ENCODE results near the gene ARHGAP33. TPM values are rescaled to one million over a fixed set of nuclear protein-coding genes. Genes with fewer than 3 reads are reported as not detected.

ARHGAP33 gene
- total RNA-seq, 1 experiment from 2014 or later = 3.7 TPM

DNA sequence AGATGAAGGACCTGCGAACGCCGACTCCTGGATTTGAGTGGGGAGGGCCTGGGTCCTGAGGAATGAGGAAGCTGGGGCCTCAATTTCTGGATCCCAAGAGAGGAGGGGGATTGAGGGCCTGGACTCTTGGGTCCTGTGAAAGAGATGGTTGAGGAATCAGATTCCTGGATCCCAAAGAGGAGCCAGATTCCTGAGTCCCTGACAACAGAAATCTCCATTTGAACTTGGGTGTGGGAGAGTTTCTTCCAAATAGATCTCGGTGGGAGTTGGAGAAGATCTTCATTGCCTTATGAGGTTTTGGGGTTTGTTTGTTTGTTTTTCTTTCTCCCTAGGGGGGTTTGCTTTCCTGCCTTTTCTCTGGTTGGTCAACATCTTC lies 29.3 kb upstream of the ARHGAP33 start:
- Histone ChIP-seq H3K27ac (no peak overlapping the region; the same call in 1 of the 2 replicates), H3K27me3 (replicated peaks) (no peaks in the 10 kb centered on the region), H3K4me1 (replicated peaks) (peaks cover 12% of the 10 kb centered on the region), H3K36me3 (no peaks in the 10 kb centered on the region), H3K4me3 (peak overlapping the region; percentile 54), H3K9me3 (replicated peaks) (no peaks in the 10 kb centered on the region)
- no peak for DNase-seq (ENCODE audit: low read depth in 1 of 2, low spot score in 2 of 2)

DNA sequence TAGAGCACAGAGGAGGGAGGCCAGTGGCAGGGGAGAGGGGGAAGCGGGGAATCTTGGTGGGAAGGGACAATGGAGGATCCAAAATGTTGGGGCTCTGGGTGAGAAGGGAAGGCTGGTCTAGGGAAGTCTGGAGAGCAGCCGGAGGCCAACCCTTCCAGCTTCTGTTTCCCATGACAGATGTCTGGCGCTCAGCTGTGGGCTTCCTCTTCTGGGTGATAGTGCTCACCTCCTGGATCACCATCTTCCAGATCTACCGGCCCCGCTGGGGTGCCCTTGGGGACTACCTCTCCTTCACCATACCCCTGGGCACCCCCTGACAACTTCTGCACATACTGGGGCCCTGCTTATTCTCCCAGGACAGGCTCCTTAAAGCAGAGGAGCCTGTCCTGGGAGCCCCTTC lies 28.8 kb upstream of the ARHGAP33 start:
- DNase-seq (ENCODE audit: low read depth in 1 of 2, low spot score in 2 of 2) = no peak
- Histone ChIP-seq H3K27me3 (replicated peaks) (no peaks in the 10 kb centered on the region), H3K9me3 (replicated peaks) (no peaks in the 10 kb centered on the region), H3K36me3 (no peaks in the 10 kb centered on the region), H3K4me1 (replicated peaks) (peaks cover 11% of the 10 kb centered on the region), H3K27ac (no peak overlapping the region), H3K4me3 (peak overlapping the region; percentile 54)

GRCh38 chr19:35748106-35749020 lies 27.0 kb upstream of the ARHGAP33 start, which contains the start of gene LIN37:
Gene LIN37 (plus strand): TSS chr19:35748576. CDS start chr19:35748725, 149 bp downstream.
- H3K4me1 ChIP-seq (replicated peaks) = peaks cover 11% of the 10 kb centered on the region
- peak within 1 kb of the TSS; percentile 58 for H3K4me3 ChIP-seq
- H3K9me3 ChIP-seq (replicated peaks) = no peaks in the 10 kb centered on the region
- H3K36me3 ChIP-seq = peaks cover 14% of the 10 kb centered on the region
- DNase-seq (ENCODE audit: low read depth in 1 of 2, low spot score in 2 of 2) = peak; percentile 99
- H3K27ac ChIP-seq = 0 out of 2 replicates have a peak within 1 kb of the TSS, but pooled peaks have one; percentile 14
- H3K27me3 ChIP-seq (replicated peaks) = no peaks in the 10 kb centered on the region

DNA sequence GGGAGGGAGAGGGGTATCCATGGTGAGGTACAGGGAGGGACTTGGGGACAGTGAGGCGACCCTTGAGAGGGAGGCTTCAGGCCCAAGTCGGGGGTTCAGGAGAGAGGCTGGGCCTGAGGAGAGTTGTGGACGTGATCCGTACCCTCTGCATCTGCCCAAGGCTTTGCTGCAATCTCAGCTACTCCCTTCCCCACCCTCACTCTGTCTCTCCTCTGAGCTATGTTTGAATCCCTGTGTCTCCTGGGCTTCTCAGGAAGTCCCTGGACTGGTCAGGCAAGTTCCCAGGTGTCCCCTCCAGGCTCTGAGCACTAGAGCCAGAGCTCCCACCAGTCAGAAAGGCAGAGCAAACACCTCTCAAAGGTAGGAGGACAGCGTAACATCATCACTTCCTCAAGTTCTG lies 25.2 kb upstream of the ARHGAP33 start:
- Histone ChIP-seq H3K4me3 (no peak overlapping the region), H3K9me3 (replicated peaks) (no peaks in the 10 kb centered on the region), H3K27ac (no peak overlapping the region), H3K36me3 (peaks cover 24% of the 10 kb centered on the region), H3K4me1 (replicated peaks) (peaks cover 11% of the 10 kb centered on the region), H3K27me3 (replicated peaks) (no peaks in the 10 kb centered on the region)
- DNase-seq (ENCODE audit: low read depth in 1 of 2, low spot score in 2 of 2) = no peak

DNA sequence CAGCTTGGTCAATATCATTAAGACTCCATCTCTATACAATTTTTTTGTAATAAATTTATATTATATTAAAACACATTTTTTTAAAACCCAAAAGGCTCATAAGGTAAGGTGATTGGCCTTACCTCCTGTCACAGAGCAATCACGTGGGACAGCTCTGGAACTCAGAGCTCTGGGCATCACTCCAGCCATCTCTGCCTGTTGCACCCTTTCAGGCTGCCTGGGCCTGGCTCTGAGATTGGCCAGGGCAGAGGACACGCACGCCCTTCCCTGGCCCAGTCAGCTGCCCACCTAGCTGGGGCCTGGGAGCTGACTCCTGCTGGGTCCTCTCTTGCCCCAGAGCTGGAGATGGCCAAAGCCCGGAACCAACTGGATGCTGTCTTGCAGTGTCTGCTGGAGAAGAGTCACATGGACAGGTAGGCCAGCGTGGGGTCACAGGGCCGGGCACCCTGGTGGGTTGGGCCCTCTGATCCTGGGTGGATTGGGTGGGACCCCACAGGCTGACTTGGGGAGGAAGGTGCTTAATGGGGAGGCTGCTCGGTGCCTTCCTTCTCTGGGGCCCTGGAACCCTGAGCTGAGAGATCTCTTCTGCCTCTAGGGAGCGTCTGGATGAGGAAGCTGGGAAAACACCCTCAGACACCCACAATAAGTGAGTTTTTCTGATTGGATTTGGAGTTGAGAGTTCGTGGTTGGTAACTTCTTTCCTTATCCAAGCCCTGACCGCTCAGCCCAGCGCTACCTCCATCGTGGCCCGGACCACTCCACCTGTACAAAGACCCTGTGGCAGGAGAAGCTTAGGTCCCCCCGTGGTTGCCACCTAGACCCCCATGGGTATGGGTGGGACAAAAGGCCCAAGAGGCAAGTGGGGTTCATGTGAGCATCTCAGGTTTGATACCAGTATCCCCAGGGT lies 23.3 kb upstream of the ARHGAP33 start:
- no peaks in the 10 kb centered on the region for H3K9me3 ChIP-seq (replicated peaks)
- no peak overlapping the region for H3K27ac ChIP-seq
- H3K4me1 ChIP-seq (replicated peaks) = peaks cover 11% of the 10 kb centered on the region
- H3K4me3 ChIP-seq = no peak overlapping the region
- H3K27me3 ChIP-seq (replicated peaks) = no peaks in the 10 kb centered on the region
- H3K36me3 ChIP-seq = peaks cover 24% of the 10 kb centered on the region
- DNase-seq (ENCODE audit: low read depth in 1 of 2, low spot score in 2 of 2) = no peak

DNA sequence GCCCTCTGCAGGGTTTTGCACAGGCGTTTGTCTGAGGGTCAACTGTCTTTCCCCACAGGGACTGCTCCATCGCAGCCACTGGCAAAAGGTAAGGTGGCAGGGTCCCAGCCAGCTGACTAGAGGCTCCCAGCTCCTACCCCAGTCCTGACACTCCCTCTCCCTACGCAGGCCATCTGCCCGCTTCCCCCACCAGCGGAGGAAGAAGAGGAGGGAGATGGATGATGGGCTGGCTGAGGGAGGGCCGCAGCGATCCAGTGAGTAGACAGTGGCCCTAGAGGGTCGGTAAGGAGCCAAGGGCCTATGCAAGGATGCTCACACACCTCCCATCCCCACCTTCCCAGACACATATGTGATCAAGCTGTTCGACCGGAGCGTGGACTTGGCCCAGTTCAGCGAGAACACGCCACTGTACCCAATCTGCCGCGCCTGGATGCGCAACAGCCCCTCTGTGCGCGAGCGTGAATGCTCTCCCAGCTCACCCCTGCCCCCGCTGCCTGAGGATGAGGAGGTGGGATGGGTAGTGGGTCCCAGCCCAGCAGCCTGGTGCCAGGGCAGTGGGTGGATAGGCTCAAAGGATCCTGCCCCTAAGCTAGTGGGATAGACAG lies 22.5 kb upstream of the ARHGAP33 start:
- H3K27me3 ChIP-seq (replicated peaks) = no peaks in the 10 kb centered on the region
- H3K4me1 ChIP-seq (replicated peaks) = peaks cover 14% of the 10 kb centered on the region
- H3K9me3 ChIP-seq (replicated peaks) = no peaks in the 10 kb centered on the region
- no peak overlapping the region for H3K27ac ChIP-seq
- peak in 1 of 2 experiments; percentile 42 for DNase-seq (ENCODE audit: low read depth in 1 of 2, low spot score in 2 of 2)
- peaks cover 24% of the 10 kb centered on the region for H3K36me3 ChIP-seq
- no peak overlapping the region for H3K4me3 ChIP-seq

DNA sequence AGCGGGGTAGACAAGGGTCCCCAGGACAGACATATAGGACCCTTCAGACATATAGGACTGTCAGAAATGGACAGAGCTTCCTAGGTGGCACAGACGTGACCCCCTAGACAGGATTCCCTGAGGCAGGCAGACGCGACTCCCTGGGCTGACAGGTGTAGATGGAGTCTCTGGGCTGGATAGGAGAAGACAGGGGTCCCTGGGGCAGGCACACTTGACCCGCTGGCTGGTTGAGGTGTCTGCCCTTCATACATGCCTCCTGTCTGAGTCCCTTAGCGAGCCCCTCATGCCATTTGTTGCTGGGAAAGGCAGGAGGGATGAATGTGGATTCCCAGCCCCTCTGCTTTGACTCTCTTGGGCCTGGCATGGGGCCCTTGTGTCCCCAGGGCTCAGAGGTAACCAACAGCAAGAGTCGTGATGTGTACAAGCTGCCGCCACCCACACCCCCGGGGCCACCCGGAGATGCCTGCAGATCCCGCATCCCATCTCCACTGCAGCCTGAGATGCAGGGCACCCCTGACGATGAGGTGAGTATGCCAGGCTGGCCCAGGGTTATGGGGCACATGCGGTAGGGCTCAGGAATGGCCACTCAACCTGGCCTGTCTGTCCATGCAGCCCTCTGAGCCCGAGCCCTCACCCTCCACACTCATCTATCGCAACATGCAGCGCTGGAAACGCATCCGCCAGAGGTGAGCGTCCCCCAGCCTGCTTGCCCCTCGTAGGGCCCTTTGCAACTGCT lies 21.6 kb upstream of the ARHGAP33 start:
- no peak for DNase-seq (ENCODE audit: low read depth in 1 of 2, low spot score in 2 of 2)
- H3K27me3 ChIP-seq (replicated peaks) = no peaks in the 10 kb centered on the region
- no peak overlapping the region for H3K4me3 ChIP-seq
- no peak overlapping the region for H3K27ac ChIP-seq
- H3K9me3 ChIP-seq (replicated peaks) = no peaks in the 10 kb centered on the region
- H3K36me3 ChIP-seq = peaks cover 24% of the 10 kb centered on the region
- H3K4me1 ChIP-seq (replicated peaks) = peaks cover 15% of the 10 kb centered on the region

GRCh38 chr19:35754370-35755130 lies 20.8 kb upstream of the ARHGAP33 start:
- Histone ChIP-seq H3K27me3 (replicated peaks) (no peaks in the 10 kb centered on the region), H3K36me3 (peaks cover 24% of the 10 kb centered on the region), H3K4me3 (no peak overlapping the region), H3K9me3 (replicated peaks) (no peaks in the 10 kb centered on the region), H3K27ac (no peak overlapping the region), H3K4me1 (replicated peaks) (peaks cover 16% of the 10 kb centered on the region)
- no peak for DNase-seq (ENCODE audit: low read depth in 1 of 2, low spot score in 2 of 2)

DNA sequence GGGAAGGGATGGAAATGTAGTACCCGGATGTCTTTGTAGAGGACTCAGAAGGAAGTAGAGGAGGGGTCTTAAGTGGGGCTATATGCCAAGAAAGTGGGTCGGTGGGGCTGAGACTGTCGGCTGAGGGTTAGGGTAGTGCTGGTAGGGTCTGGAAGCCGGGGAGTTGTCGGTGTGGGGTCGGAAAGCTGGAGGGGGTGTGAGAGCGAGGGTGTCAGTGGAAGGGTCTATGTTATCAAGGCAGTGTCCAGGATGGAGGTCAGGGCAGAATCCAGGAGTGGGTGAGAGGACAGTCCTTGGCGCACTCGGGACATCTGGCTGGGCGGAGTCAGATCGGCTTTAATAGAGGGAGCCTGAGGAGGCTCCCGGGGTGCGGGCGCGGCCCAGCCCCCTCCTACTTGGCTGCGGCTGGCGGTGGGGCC lies 20.2 kb upstream of the ARHGAP33 start:
- Histone ChIP-seq H3K27ac (no peak overlapping the region), H3K9me3 (replicated peaks) (no peaks in the 10 kb centered on the region), H3K4me1 (replicated peaks) (peaks cover 16% of the 10 kb centered on the region), H3K27me3 (replicated peaks) (no peaks in the 10 kb centered on the region), H3K36me3 (peaks cover 28% of the 10 kb centered on the region), H3K4me3 (no peak overlapping the region)
- DNase-seq (ENCODE audit: low read depth in 1 of 2, low spot score in 2 of 2) = no peak

DNA sequence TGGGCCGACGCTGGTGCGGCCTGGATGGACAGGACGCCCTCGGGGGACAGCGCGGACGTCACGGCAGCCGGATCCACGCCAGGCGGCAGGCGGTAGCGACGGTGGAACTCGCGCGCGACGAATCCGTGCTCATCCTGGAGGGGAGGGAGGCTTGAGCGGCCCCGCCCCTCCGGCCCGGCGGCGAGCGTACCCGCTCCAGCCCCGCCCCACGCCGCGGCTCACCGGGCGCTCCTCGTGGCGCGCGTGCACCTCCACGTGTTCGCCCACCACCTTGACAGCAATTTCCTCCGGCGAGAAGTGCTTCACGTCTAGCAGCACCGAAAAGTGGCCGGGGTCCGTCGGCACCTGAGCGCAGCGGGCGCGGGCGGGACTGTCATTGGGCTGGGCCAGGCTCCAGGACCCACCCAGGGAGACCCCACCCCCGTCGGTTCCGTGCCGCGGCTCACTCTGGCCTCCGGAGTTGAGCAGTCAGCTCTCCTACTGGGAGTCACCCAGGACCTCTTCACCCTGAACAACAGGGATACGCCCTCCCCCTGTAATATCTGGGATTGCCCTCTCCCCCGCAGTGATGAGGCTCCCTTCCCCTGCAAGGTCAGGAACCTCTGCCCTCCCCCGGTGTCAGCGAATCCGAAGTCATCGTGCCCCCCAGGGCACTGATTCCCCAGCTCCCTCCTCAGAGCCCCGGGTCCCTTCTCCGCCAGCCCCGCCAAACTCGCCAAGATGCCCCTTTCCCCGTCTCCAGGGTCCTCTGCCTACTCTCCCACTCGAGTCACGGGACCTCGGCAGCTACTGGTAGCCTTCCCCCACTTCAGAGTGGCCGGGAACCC lies 19.6 kb upstream of the ARHGAP33 start:
- peak in 1 of 2 experiments; percentile 42 for DNase-seq (ENCODE audit: low read depth in 1 of 2, low spot score in 2 of 2)
- Histone ChIP-seq H3K36me3 (peaks cover 34% of the 10 kb centered on the region), H3K4me3 (no peak overlapping the region), H3K4me1 (replicated peaks) (peaks cover 16% of the 10 kb centered on the region), H3K9me3 (replicated peaks) (no peaks in the 10 kb centered on the region), H3K27ac (no peak overlapping the region), H3K27me3 (replicated peaks) (no peaks in the 10 kb centered on the region)

DNA sequence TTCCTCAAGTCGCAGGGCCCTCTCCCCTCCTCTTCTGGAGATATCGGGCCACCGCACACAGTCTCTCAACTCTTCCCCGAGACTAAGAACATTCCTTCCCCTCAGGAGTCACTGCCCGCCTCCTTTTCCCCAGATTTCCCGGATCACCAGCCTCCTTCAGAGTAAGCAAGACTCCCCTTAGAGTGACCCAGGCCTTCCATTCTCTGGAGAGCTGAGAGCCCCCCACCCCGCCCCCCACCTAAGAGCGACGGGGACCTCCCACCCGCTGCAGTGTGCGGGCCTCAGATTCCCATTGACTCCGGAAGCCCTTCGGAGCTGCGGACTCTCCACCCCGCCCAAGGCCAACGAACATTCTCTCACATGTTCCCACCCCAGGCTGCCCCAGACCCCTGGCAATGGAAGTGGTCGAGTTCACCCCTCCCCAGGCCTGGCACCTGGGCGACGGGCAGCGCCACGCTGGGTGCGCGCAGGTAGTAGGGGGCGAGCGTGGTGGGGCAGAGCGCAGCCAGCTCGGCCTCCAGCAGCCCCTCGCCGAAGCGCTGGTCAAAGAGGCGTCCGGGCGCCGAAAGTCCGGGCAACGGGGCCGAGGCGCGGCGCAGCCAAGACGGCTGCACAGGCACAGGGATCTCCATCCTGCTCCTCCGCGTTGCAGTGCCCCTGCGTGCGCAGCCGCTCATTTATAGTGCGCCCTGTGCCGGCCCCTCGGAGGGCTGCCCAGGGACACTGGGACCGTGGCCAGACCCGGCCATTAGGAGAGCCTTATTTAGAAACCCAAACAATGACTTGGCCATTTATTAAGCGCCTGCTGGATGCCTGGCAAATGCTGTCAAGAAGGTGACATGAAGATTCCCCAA lies 18.8 kb upstream of the ARHGAP33 start, which contains the start of gene HSPB6:
HSPB6 (minus strand) TSS at position 653 of the 854 bp plus-strand sequence; CDS start at position 632, 21 bp downstream.
- DNase-seq (ENCODE audit: low read depth in 1 of 2, low spot score in 2 of 2) = no peak

More for the DNA sequence above, 18.8 kb upstream of the ARHGAP33 start, which contains the start of gene HSPB6:
- Histone ChIP-seq H3K36me3 (peaks cover 41% of the 10 kb centered on the region), H3K27me3 (replicated peaks) (no peaks in the 10 kb centered on the region), H3K27ac (peak within 1 kb of the TSS; percentile 44), H3K4me1 (replicated peaks) (peaks cover 16% of the 10 kb centered on the region), H3K9me3 (replicated peaks) (no peaks in the 10 kb centered on the region), H3K4me3 (peak within 1 kb of the TSS; percentile 61)

Data from SJSA1 (cell line).